COLO829 (cell line): ENCODE data around the gene RAPGEF2.
A peak's percentile ranks its signal among the peaks of the same experiment; 100 is the strongest.
"Not testable (repeated sequence)": the region's sequence is repeated elsewhere in the genome, so short reads cannot be mapped to it uniquely, and the experiment has no call there.

Experiments used
- DNase-seq: peaks from one replicate; pipeline ENCODE4 v3.0.0; 2012; ENCODE audit warnings: low spot score

Gene RAPGEF2

GRCh38 chr4:159162576-159162975, 59.7 kb downstream of the RAPGEF2 start:
- no peak for DNase-seq

DNA sequence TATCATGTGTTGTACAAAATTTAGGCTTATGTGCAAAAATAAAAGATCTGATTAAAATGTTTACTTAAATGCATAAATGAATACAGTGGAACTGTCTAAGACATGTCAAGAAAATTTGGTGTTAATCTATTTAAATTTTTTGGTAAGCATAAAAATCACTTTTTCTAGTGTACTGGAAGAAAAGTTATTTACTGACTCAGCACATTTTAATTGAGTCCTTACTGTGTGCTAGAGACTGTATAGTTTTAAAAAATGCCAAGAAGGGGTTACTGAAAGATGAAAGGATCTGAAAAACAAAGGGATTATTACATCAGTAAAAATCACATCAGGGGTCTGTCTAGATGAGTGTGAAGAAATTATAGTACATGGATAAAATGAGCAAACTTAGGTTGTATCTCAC, 60.6 kb downstream of the RAPGEF2 start:
- DNase-seq, result no peak

DNA sequence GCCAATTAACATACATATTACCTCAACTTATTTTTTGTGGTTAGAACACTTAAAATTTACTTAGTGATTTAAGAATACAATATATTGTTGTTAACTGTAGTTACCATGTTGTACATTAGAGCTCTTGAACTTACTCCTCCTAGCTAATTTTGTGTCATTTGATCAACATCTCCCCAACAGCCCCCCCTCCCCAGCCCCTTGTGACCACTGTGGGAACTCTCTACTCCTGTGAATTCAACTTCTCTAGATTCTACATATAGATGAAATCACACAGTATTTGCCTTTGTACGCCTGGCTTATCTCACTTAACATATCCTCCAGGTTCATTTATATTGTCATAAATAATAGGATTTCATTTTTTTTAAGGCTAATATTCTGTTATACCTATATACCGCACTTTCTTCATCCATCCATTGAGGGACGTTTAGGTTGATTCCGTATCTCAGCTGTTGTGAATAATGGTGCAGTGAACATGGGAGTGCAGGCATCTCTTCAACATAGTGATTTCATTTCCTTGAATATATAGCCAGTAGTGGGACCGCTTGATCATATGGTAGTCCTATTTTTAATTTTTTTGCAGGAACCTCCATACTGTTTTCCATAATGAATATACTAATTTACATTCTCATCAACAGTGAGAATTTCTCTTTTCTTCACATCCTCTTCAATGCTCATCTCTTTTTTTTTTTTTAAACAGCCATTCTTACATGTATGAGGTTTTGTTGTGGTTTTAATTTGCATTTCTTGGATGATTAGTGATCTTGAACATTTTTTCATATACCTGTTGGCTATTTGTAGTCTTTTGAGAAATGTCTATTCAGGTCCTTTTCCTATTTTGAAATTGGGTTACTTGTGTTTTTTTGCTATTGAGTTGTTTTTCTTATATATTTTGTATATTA, 66.8 kb downstream of the RAPGEF2 start:
- DNase-seq, result no peak

DNA sequence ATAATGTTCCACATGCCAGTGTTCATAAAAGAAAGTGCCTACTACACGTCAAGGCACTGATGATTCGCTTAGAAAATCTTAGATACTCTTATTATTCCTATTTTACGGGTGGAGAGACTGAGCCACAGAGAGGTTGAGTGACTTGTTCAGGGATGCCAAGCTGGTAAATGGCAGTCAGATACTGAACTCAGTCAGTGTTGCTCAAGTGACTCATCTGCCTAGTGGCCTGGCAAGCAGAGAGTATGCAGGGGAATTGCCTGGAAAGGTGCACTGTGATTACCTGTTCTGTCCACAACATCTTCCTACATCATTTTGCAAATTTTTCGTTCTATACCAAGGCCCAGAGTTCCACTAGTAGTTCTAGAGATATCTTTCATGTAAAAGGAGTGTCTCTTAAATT, 68.4 kb downstream of the RAPGEF2 start:
- no peak for DNase-seq

- no peak for DNase-seq
These were observed 71.0 kb downstream of the RAPGEF2 start for GRCh38 chr4:159173886-159174285.

GRCh38 chr4:159174645-159175084, 71.8 kb downstream of the RAPGEF2 start:
- no peak for DNase-seq

- peak; percentile 58 for DNase-seq
These were observed 72.5 kb downstream of the RAPGEF2 start for GRCh38 chr4:159175085-159175988.

- no peak for DNase-seq
These were observed 73.1 kb downstream of the RAPGEF2 start for GRCh38 chr4:159175989-159176375.

DNA sequence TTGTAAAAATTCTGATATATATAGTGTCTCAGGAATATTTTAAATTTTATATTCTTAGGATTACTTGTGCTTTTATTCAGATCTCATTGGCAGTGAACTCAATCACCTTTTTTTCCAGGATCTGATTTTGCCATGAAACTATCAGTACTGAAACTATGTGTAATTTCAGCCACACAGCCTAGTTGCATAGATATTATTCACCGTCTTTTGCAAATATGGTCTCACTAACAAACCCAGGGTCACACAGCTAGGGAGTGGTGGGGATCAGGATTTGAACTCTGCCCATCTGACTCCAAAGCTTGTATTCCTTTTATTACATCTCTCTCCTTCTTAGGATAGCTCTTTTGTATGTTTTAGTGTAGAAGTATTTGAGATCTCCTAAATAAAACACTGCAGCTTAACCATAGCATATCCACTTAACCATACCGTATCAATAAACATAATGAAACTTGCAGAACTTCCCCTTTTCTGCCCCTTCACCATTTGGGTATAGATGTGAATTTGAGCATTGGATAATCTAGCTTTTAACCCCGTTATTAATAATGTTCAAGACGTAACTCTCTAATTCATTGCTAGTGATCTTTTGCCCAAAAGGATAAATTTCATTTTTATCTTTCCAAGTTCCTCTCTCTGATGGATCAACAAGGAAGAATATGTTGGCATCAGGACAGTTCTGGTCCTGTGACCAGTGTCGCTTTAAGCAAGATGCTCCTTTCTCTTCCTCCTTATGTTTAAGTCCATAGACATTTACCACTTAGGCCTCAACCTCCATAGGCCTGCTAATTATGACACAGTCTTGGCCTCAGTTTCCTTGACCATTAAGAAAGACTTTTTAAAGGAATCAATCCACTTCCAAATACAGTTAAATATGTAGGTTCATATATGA, 74.6 kb downstream of the RAPGEF2 start:
- no peak for DNase-seq

GRCh38 chr4:159178151-159178546, 75.3 kb downstream of the RAPGEF2 start:
- no peak for DNase-seq

DNA sequence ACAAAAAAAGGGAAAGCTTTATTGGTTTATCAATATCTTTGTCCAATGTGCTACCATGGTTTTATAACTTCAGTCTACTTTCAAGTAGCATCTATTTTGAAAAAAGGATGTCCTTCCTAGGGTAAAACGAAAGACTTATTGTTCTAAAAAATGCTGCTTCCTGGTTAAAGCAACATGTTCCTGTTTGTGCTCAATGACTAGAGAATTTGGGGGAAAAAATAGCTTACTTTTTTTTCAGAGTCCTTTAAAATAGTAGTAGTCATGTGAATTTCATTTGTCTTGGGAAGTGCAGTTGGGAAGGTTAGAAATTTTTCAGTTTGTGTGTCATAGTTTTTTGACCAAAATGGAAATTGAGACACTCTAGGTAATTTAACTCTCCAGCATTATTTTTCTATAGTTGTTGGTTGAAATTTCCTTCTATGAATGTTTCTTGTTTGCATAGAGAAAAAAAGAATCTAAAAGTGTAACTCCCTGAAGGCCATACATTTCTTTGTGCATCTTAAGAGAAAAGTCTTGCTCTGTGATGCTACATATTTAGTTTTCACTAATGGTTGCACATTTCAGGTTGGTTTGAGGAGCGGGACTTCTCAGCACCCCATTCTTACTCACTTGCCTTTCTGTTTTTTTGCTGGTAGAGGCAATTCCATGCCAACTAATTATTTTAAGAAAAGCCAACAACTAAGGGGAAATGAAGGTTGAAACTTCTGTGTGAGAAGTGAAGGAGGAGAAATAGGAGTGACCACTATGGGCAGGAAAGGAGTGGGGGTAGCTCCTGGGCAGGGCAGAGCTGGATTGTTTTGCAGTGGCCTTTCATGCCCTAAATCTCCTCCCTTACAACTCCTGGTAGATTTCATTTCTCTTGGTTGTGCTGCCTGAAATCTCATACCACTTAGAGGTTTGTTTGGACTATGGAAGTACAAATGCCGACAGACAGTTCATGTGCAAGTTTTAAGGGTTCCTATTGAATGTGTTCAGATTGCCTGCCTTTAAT, 76.4 kb downstream of the RAPGEF2 start:
- DNase-seq, result no peak

DNA sequence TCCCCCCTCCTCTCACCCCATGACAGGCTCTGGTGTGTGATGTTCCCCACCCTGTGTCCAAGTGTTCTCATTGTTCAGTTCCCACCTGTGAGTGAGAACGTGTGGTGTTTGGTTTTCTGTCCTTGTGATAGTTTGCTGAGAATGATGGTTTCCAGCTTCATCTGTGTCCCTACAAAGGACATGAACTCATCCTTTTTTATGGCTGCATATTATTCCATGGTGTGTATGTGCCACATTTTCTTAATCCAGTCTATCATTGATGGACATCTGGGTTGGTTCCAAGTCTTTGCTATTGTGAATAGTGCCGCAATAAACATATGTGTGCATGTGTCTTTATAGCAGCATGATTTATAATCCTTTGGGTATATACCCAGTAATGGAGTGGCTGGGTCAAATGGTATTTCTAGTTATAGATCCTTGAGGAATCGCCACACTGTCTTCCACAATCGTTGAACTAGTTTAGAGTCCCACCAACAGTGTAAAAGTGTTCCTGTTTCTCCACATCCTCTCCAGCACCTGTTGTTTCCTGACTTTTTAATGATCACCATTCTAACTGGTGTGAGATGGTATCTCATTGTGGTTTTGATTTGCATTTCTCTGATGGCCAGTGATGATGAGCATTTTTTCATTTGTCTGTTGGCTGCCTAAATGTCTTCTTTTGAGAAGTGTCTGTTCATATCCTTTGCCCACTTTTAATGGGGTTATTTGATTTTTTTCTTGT, 81.2 kb downstream of the RAPGEF2 start:
- DNase-seq, result not testable (repeated sequence)

GRCh38 chr4:159185591-159186023, 82.7 kb downstream of the RAPGEF2 start:
- no peak for DNase-seq

- no peak for DNase-seq
These were observed 85.8 kb downstream of the RAPGEF2 start for GRCh38 chr4:159188646-159189045.

GRCh38 chr4:159190651-159191050, 87.8 kb downstream of the RAPGEF2 start:
- no peak for DNase-seq

DNA sequence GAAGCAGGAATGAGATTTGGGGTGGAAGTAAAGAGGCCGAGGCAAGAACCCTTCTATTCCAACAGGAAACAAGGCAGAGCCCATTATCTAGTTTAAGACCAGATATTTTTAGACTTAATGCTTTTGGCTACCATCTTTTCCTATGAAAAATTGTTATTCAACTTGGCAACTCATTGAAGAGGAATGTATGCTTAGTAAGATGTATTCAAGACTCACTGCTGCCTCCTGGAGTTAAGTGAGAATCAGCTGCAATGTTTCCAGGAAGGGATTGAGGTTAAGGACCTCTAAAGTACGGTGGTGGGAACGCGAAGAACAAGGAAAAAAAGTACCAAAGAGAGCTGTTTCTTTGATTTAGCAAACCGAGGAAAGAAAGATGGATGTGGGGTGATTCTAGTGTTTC, 89.1 kb downstream of the RAPGEF2 start:
- peak; percentile 79 for DNase-seq

DNA sequence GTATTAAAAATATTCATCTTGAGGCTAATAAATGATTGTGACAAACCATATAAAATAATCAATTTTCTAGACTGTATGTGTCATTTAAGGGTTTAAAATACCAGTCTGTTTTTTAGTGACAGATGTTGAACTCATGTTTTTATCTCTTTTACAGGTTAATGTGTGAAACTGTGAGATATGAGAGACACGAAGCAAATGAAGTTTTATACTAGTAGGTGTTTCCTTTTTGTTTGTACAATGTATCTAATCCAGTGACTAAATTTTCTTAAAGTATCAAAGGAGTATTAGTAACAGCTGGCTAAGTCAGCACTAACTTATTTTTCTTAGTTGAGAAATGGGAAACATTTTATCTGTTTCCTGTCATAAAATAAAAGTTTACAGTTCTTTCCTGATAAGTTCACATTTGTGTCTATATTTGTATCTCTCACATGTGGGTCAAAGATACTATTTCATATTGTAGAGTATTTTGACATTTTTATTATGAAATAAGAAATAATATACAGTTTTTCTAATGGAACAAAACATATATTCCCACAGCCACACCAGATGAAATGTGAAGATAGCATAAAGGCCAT, 90.3 kb downstream of the RAPGEF2 start:
- no peak for DNase-seq

DNA sequence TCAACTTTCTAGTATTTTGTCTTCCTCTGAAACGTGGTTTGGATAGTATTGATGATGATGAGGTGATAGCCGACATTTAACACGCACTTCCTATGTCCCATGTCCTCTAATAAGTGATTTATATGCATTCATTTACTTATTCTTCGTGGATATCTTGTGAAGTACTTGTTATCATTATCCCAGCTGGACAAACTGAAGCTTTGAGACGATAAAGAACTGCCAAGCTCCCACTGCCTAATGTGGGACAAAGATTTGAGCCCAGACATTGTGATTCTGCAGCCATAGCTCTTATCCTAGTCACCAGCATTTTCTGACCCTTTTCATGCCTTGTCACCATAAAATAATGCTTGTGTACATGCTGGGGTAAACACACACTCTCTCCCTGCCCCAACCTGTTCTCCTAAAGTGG, 92.5 kb downstream of the RAPGEF2 start:
- DNase-seq, result no peak

DNA sequence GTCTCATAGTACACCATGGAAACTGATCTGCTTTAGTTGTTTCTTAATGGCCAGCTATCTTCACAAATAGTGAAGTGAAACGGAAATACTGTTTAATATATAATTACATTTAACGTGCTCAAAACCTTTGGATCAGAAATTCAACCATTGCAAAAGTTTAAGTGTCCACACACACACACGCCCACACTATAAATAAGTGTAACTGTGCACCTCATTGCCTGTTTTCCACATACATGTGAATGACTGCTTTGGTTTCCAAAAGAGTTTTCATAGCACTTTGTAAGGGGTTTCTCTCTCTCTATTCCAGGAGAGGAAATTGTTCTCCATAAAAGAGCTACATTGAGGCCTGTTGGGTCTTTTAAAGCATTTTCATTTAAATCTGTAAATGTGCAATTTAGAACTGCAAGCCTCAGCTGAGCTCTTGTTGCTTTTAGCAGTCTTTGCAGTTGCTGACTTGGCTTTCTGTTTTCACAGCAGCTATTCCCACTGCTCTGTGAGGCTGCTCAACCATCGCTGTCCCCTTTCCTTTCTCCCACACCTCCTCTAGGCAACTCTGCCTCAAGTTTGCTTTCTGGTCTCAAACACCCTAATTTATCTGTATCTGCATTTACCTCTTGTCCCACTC, 94.5 kb downstream of the RAPGEF2 start:
- DNase-seq, result no peak
